Pancreas (tissue), 10 donors: ENCODE measurements around the gene IFIT1. TPM values are rescaled to one million over a fixed set of nuclear protein-coding genes. Genes with fewer than 3 reads are reported as not detected.
"Not testable (repeated sequence)": the region's sequence is repeated elsewhere in the genome, so short reads cannot be mapped to it uniquely, and the experiment has no call there.

ENCODE experiments used
- ATAC-seq, 4 donors: fragments of 200-7000 bp; cut with Tn5 transposase; one replicate each; pipeline versions ENCODE4 v1.8.0 to v1.9.1; 2020; ENCODE audit warnings: mild to moderate bottlenecking in 4 of 4, moderate library complexity in 4 of 4
- DNase-seq, 6 donors: peaks; one replicate each; pipeline ENCODE4 v3.0.0-alpha.2; 2020
- FAIRE-seq: peaks from 2 replicates; lab custom pipeline; 2012; peaks lifted over from hg19 to GRCh38; lab: Jason Lieb, UNC
- H3K27ac ChIP-seq, 4 donors: fragments of 200-600 bp; sonication (generic); 1 replicate in 3 of 4; 2 replicates in 1 of 4; pipeline versions ENCODE4 v1.5.0 to v1.8.0; 2020
- H3K27me3 ChIP-seq, 4 donors: fragments of 200-600 bp; one replicate each; pipeline ENCODE4 v1.8.0; 2021
- H3K36me3 ChIP-seq, 3 donors: fragments of 200-600 bp; sonication (generic) in 1 of 3; one replicate each; pipeline versions ENCODE4 v1.5.0 to v1.8.0; 2020 to 2021
- H3K4me1 ChIP-seq, 3 donors: fragments of 200-600 bp; one replicate each; pipeline ENCODE4 v1.8.0; 2021
- H3K4me3 ChIP-seq, 4 donors: fragments of 200-600 bp; sonication (generic) in 2 of 4; one replicate each; pipeline versions ENCODE4 v1.5.0 to v1.8.0; 2020 to 2021
- H3K9me3 ChIP-seq, 4 donors: fragments of 200-600 bp; one replicate each; pipeline ENCODE4 v1.8.0; 2021
- CTCF ChIP-seq, 4 donors: fragments of 200-600 bp; sonication (generic) in 3 of 4; IDR thresholded peaks; one replicate each; pipeline versions ENCODE4 v1.5.0 to v1.8.0; 2021; ENCODE audit warnings: antibody characterized with exemption in 4 of 4
- WGBS, 2 donors: extraction: QIAGEN DNeasy Blood & Tissue Kit; methylation state at CpG; one replicate each; pipeline ENCODE4 v1.1.7; 2013; 5-methylcytosine and 5-hydroxymethylcytosine counted together
- intact Hi-C, 3 donors: fragments of 100-400 bp; cut with DNase I; formaldehyde crosslinking; loops; one replicate each; pipeline versions ENCODE4 v1.11.1 to v1.14.2; 2022
- polyA plus RNA-seq, 2 donors: library from polyadenylated mRNA; stranded (reverse); fragments of 200-250 nt; gene quantifications; one replicate each; pipeline ENCODE4 v1.2.3, GENCODE V29; 2013
- total RNA-seq, 6 donors: library from RNA; stranded (reverse); fragmentation: NEBNext Ultra II Directional in 4 of 6; extraction: Animal tissue kit (Norgen Biotek cat#: 25700) in 4 of 6; gene quantifications; one replicate each; pipeline versions ENCODE4 v1.2.1 to v1.2.4, GENCODE V29; 2021 to 2023
- donor health status: healthy with polysubstance abuse.
- donor health status: DM: no; HTN: no; CAD: no; lungs with moderate emphysema.
- donor health status: DM: no; HTN: no; CAD: no.
- donor health status: control.
- donor health status: control.
- donor health status: Bipolar disorder and iron deficiency.
- donor health status: DM: yes; HTN: yes; CAD: no.
- donor health status: DM: no; HTN: no; CAD: no.
- donor health status: DM: no; HTN: no; CAD: no.
- donor health status: DM: yes; HTN: yes; CAD: no.

Gene IFIT1
- total and polyA plus RNA-seq, 8 donors, result 2.4 to 11.4 (median 4.0) TPM

DNA sequence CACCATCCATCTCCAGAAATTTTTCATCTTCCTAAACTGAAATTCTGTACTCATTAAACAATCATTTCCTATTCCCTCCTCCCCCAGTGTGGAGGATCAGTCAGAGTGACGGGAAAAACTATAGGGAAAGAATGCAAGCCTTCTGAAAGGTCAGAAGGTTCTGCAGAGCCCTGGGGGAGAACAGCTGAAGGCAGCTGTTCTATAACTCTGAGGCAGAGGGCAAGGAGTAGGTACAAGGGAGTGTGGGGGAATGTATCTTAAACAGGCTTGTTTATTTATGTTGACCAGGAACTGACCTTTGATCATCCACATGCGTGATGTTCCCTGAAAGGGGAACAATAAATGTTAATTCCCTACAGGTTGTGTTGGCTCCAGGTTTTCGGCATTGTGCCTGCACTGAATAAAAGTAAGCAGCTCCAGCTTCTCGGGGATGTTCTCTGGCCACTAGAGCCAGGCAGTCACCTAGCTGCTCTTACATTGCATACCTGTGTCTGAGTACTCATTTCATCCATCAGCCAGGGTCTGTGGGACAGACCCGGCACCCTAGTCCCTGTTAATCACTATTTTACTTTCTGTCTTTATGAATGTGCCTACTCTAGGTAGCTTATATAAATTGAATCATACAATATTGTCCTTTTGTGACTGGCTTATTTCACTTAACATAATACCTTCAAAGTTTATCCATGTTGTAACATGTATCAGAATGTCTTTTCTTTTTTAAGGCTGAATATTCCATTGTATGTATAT is 5.8 kb downstream of the IFIT1 start:
- DNase-seq, result no peak
- no peak for FAIRE-seq

DNA sequence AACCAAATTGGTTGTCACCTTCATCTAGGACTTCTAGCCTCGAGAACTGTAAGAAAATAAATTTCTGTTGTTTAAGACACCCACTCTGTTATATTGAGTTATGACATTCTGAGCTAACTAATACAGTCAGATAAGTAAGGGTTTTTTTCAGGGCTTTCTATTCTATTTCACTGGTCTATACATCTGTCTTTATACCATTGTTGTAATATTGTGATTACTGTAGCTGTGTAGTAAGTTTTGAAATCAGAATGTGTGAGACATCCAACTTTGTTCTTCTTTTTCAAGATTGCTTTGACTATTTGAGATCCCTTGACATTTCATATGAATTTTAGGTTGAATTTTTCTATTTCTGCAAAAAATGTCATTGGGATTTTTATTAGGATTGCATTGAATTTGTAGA is 7.5 kb downstream of the IFIT1 start:
- intact Hi-C loops, result no loop called here
- no peak overlapping the region for H3K27ac ChIP-seq
- no peaks in the 10 kb centered on the region for H3K36me3 ChIP-seq
- no peak for DNase-seq
- no peak overlapping the region for H3K4me3 ChIP-seq
- H3K4me1 ChIP-seq, result no peaks in the 10 kb centered on the region
- 90 to 96% methylated on average over 1 of the region's 1 CpG for WGBS, 2 donors
- H3K9me3 ChIP-seq, result no peaks in the 10 kb centered on the region
- TF ChIP-seq CTCF (IDR thresholded peaks at IDR 0.05), result no peak
- no peak for FAIRE-seq
- ATAC-seq, result no peak
- no peaks in the 10 kb centered on the region for H3K27me3 ChIP-seq

More for the DNA sequence above, 5.8 kb downstream of the IFIT1 start:
- TF ChIP-seq CTCF (IDR thresholded peaks at IDR 0.05), result no peak
- Histone ChIP-seq H3K9me3 (no peaks in the 10 kb centered on the region), H3K36me3 (no peaks in the 10 kb centered on the region), H3K4me3 (no peak overlapping the region), H3K4me1 (peaks cover 0 to 6% (median 5%) of the 10 kb centered on the region in 3 donors), H3K27ac (no peak overlapping the region), H3K27me3 (no peaks in the 10 kb centered on the region)
- intact Hi-C loops, result no loop called here
- no peak for ATAC-seq
- WGBS, 2 donors, result 81 to 83% methylated on average over 5 of the region's 5 CpGs

DNA sequence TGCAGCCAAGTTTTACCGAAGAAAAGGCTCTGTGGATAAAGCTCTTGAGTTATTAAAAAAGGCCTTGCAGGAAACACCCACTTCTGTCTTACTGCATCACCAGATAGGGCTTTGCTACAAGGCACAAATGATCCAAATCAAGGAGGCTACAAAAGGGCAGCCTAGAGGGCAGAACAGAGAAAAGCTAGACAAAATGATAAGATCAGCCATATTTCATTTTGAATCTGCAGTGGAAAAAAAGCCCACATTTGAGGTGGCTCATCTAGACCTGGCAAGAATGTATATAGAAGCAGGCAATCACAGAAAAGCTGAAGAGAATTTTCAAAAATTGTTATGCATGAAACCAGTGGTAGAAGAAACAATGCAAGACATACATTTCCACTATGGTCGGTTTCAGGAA is 10.6 kb downstream of the IFIT1 start:
- Histone ChIP-seq H3K27me3 (no peaks in the 10 kb centered on the region), H3K9me3 (no peaks in the 10 kb centered on the region), H3K36me3 (no peaks in the 10 kb centered on the region), H3K4me3 (no peak overlapping the region), H3K27ac (no peak overlapping the region), H3K4me1 (no peaks in the 10 kb centered on the region)
- DNase-seq, result no peak
- no peak for FAIRE-seq
- TF ChIP-seq CTCF (IDR thresholded peaks at IDR 0.05), result no peak
- no peak for ATAC-seq
- intact Hi-C loops, result no loop called here
- WGBS, 2 donors, result 92 to 93% methylated on average over 2 of the region's 2 CpGs

GRCh38 chr10:89404104-89405047 is 12.0 kb downstream of the IFIT1 start:
- Histone ChIP-seq H3K27ac (peak overlapping the region in 2 of 4 donors; percentile 31 to 42), H3K9me3 (no peaks in the 10 kb centered on the region), H3K27me3 (no peaks in the 10 kb centered on the region), H3K36me3 (no peaks in the 10 kb centered on the region), H3K4me3 (no peak overlapping the region), H3K4me1 (no peaks in the 10 kb centered on the region)
- WGBS, 2 donors, result 78 to 81% methylated on average over 11 of the region's 11 CpGs
- intact Hi-C loops, result no loop called here
- no peak for TF ChIP-seq CTCF (IDR thresholded peaks at IDR 0.05)
- FAIRE-seq (no peak), DNase-seq (peak in 2 of 6 donors; percentile 23 to 43), ATAC-seq (peak in 3 of 4 donors; percentile 80 to 98 (median 80))

- H3K9me3 ChIP-seq, DNase-seq, ATAC-seq, FAIRE-seq, H3K36me3 ChIP-seq, H3K4me3 ChIP-seq, intact Hi-C loops, H3K4me1 ChIP-seq, H3K27ac ChIP-seq, H3K27me3 ChIP-seq: not testable (repeated sequence)
- 97 to 99% methylated on average over 9 of the region's 9 CpGs for WGBS, 2 donors
These were observed 13.8 kb downstream of the IFIT1 start for GRCh38 chr10:89406178-89406577.

GRCh38 chr10:89407792-89408191 is 15.4 kb downstream of the IFIT1 start:
- H3K27ac ChIP-seq, H3K27me3 ChIP-seq, DNase-seq, FAIRE-seq, H3K4me3 ChIP-seq, H3K9me3 ChIP-seq, H3K4me1 ChIP-seq, ATAC-seq, intact Hi-C loops, H3K36me3 ChIP-seq: not testable (repeated sequence)
- WGBS, 2 donors, result 96 to 100% methylated on average over 3 of the region's 3 CpGs

DNA sequence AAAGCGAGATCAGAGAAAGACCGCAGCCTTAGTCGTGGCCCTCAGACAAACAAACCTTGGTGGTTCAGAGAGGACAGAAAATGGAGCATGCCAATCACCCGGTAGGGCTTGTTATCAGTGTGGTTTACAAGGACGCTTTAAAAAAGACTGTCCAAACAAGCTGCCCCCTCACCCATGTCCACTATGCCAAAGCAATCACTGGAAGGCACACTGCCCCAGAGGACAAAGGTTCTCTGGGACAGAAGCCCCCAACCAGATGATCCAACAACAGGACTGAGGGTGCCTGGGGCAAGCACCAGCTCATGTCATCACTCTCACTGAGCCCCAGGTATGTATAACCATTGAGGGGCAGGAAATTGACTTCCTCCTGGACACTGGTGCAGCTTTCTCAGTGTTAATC is 16.9 kb downstream of the IFIT1 start:
- FAIRE-seq, intact Hi-C loops, H3K4me3 ChIP-seq, H3K36me3 ChIP-seq, DNase-seq, H3K9me3 ChIP-seq, H3K4me1 ChIP-seq, ATAC-seq, H3K27ac ChIP-seq, H3K27me3 ChIP-seq: not testable (repeated sequence)
- 79 to 83% methylated on average over 5 of the region's 5 CpGs for WGBS, 2 donors

- H3K9me3 ChIP-seq, ATAC-seq, DNase-seq, H3K36me3 ChIP-seq, H3K4me1 ChIP-seq, H3K27me3 ChIP-seq, H3K27ac ChIP-seq, intact Hi-C loops, FAIRE-seq, H3K4me3 ChIP-seq: not testable (repeated sequence)
- 96% methylated on average over 5 of the region's 5 CpGs for WGBS, 2 donors
These were observed 18.1 kb downstream of the IFIT1 start for GRCh38 chr10:89410551-89410950.
